Measurements from ENCODE around the gene DRP2.
"Not testable (repeated sequence)": the region's sequence is repeated elsewhere in the genome, so short reads cannot be mapped to it uniquely, and the experiment has no call there.

The DRP2 gene

GRCh38 chrX:101265869-101266428, 46.4 kb downstream of the DRP2 start:
- no peak overlapping the region for H3K4me3 ChIP-seq (ENCODE audit: low read depth, low read length)
- TF ChIP-seq CTCF (IDR thresholded peaks at IDR 0.05; ENCODE audit: low read depth, low read length), result no peak

GRCh38 chrX:101274198-101274597, 54.6 kb downstream of the DRP2 start:
- TF ChIP-seq CTCF (IDR thresholded peaks at IDR 0.05; ENCODE audit: low read depth, low read length), result no peak
- no peak overlapping the region for H3K4me3 ChIP-seq (ENCODE audit: low read depth, low read length)

GRCh38 chrX:101276238-101276637, 56.7 kb downstream of the DRP2 start:
- no peak overlapping the region for H3K4me3 ChIP-seq (ENCODE audit: low read depth, low read length)
- TF ChIP-seq CTCF (IDR thresholded peaks at IDR 0.05; ENCODE audit: low read depth, low read length), result no peak

- peak; percentile 51 for TF ChIP-seq CTCF (IDR thresholded peaks at IDR 0.05; ENCODE audit: low read depth, low read length)
- H3K4me3 ChIP-seq (ENCODE audit: low read depth, low read length), result no peak overlapping the region
Measured at GRCh38 chrX:101287402-101287801, 67.8 kb downstream of the DRP2 start.

GRCh38 chrX:101290957-101291603, 71.5 kb downstream of the DRP2 start, which contains the start of gene TAF7L:
Gene TAF7L (minus strand): TSS chrX:101291334. CDS start chrX:101287543, 3,791 bp downstream.
- no peak within 1 kb of the TSS for H3K4me3 ChIP-seq (ENCODE audit: low read depth, low read length)
- TF ChIP-seq CTCF (IDR thresholded peaks at IDR 0.05; ENCODE audit: low read depth, low read length), result no peak

GRCh38 chrX:101295603-101296002, 76.0 kb downstream of the DRP2 start:
- H3K4me3 ChIP-seq (ENCODE audit: low read depth, low read length), result not testable (repeated sequence)

GRCh38 chrX:101303790-101304189, 84.2 kb downstream of the DRP2 start:
- no peak overlapping the region for H3K4me3 ChIP-seq (ENCODE audit: low read depth, low read length)
- TF ChIP-seq CTCF (IDR thresholded peaks at IDR 0.05; ENCODE audit: low read depth, low read length), result no peak
